OCI-LY7 (cell line): Measurements from ENCODE around the gene EYS.

ENCODE experiments used
- EZH2phosphoT487 ChIP-seq: fragments of 200-600 bp; sonication (generic); IDR thresholded peaks from 2 replicates; pipeline ENCODE4 v1.6.1; 2018; ENCODE audit warnings: low read depth, borderline replicate concordance, mild to moderate bottlenecking, mixed run types, antibody characterized with exemption, low read length, moderate library complexity, mixed read lengths
- TF ChIP-seq, protein P1 (sequence below): fragments of 200-600 bp; sonication (generic); conservative IDR thresholded peaks from 2 replicates; pipeline ENCODE4 v1.5.1; 2014; ENCODE audit warnings: mild to moderate bottlenecking, antibody characterized with exemption, low read length, moderate library complexity, mixed read lengths

DNA sequence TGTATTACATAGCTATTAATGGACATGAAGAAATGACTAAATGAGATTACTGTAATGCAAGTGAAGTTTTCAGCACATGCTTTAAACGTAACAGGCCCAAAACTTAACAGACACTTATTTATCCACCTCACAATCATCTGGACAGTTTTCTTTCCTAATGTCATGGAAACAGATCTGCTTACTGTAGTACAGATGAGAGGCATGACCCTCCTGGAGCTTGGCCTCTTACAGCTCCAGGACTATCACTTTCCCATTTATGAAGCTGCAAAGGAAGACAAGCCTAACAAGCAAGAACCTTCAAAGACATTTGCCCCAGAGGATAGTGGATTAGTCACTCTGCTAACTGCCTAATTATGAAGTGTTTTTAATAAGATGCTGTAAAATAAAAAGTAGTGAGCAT lies 1652.2 kb downstream of the EYS start:
- TF ChIP-seq, protein P1, sequence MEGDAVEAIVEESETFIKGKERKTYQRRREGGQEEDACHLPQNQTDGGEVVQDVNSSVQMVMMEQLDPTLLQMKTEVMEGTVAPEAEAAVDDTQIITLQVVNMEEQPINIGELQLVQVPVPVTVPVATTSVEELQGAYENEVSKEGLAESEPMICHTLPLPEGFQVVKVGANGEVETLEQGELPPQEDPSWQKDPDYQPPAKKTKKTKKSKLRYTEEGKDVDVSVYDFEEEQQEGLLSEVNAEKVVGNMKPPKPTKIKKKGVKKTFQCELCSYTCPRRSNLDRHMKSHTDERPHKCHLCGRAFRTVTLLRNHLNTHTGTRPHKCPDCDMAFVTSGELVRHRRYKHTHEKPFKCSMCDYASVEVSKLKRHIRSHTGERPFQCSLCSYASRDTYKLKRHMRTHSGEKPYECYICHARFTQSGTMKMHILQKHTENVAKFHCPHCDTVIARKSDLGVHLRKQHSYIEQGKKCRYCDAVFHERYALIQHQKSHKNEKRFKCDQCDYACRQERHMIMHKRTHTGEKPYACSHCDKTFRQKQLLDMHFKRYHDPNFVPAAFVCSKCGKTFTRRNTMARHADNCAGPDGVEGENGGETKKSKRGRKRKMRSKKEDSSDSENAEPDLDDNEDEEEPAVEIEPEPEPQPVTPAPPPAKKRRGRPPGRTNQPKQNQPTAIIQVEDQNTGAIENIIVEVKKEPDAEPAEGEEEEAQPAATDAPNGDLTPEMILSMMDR: no peak
- no peak for TF ChIP-seq EZH2phosphoT487
